ENCODE results near the gene RHOT1. TPM values are rescaled to one million over a fixed set of nuclear protein-coding genes. Genes with fewer than 3 reads are reported as not detected.
A peak's percentile ranks its signal among the peaks of the same experiment; 100 is the strongest.
"Not testable (repeated sequence)": the region's sequence is repeated elsewhere in the genome, so short reads cannot be mapped to it uniquely, and the experiment has no call there.

The RHOT1 gene
- total and polyA plus RNA-seq, 9 donors = 32.8 to 51.7 (median 39.1) TPM

GRCh38 chr17:32126746-32127145 is 15.6 kb upstream of the RHOT1 start:
- H3K4me3 ChIP-seq = peak overlapping the region; percentile 51
- H3K4me1 ChIP-seq (ENCODE audit: insufficient read depth) = peaks cover 4% of the 10 kb centered on the region
- no peaks in the 10 kb centered on the region for H3K27me3 ChIP-seq
- no peaks in the 10 kb centered on the region for H3K9me3 ChIP-seq
- H3K27ac ChIP-seq = peak overlapping the region in 1 of 2 donors; percentile 73
- WGBS, 3 donors = 94% methylated on average over 8 of the region's 8 CpGs
- H3K36me3 ChIP-seq = no peaks in the 10 kb centered on the region
- DNase-seq = no peak
- no peak for TF ChIP-seq POLR2A (IDR thresholded peaks at IDR 0.05)
- TF ChIP-seq, protein P1, sequence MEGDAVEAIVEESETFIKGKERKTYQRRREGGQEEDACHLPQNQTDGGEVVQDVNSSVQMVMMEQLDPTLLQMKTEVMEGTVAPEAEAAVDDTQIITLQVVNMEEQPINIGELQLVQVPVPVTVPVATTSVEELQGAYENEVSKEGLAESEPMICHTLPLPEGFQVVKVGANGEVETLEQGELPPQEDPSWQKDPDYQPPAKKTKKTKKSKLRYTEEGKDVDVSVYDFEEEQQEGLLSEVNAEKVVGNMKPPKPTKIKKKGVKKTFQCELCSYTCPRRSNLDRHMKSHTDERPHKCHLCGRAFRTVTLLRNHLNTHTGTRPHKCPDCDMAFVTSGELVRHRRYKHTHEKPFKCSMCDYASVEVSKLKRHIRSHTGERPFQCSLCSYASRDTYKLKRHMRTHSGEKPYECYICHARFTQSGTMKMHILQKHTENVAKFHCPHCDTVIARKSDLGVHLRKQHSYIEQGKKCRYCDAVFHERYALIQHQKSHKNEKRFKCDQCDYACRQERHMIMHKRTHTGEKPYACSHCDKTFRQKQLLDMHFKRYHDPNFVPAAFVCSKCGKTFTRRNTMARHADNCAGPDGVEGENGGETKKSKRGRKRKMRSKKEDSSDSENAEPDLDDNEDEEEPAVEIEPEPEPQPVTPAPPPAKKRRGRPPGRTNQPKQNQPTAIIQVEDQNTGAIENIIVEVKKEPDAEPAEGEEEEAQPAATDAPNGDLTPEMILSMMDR (IDR thresholded peaks at IDR 0.05) = no peak
- no peak for TF ChIP-seq EP300 (IDR thresholded peaks at IDR 0.05)
- intact Hi-C loops (cut with DNase I) = no loop called here

DNA sequence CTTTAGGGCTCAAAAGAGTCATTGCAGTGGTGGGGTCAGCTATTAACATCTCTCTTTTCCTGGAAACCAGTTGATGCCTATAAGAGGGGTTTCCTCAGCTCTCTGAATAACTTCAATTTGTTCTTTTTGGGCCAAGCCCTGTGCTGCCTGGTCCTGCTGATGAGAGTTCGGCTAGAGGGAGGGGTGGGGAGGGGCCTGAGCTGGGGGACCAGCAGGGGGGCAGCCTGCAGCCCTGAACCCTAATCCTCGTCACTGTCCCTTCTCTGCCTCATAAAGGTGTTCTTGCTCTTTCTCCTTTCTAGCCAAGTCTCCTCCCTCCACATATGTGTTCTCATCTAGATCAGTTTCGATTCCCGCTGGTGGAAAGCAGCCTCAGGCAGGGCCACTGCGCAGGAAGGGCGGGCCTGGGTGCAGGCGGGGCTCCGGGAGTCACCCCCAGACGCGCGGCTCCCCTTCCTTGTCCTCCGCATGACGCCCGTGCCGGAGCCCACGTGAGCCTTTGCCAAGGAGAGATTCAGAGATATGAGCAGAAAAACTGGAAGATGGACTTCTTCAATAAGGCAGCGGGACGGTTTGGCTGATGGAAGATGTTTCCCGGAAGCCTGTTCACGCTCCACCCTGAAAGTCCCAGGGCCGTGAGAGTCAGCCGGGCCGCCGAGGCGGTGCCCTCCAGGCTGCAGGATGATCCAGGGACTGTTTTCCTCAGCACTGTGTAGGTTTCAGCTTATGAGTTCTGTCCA is 15.0 kb upstream of the RHOT1 start:
- Histone ChIP-seq H3K27me3 (no peaks in the 10 kb centered on the region), H3K4me1 (ENCODE audit: insufficient read depth) (peaks cover 4% of the 10 kb centered on the region), H3K9me3 (no peaks in the 10 kb centered on the region), H3K4me3 (peak overlapping the region; percentile 51), H3K36me3 (no peaks in the 10 kb centered on the region), H3K27ac (peak overlapping the region; percentile 73 to 85)
- intact Hi-C loops (cut with DNase I) = no loop called here
- 0 to 1% (median 0%) methylated on average over 25 of the region's 25 CpGs for WGBS, 3 donors
- TF ChIP-seq EP300 (IDR thresholded peaks at IDR 0.05) (no peak), POLR2A (IDR thresholded peaks at IDR 0.05) (no peak)
- TF ChIP-seq, protein P1 (IDR thresholded peaks at IDR 0.05) = no peak
- DNase-seq = peak; percentile 72 to 82 (median 75)

- intact Hi-C loops (cut with DNase I); H3K27ac ChIP-seq; H3K36me3 ChIP-seq; H3K27me3 ChIP-seq; DNase-seq; H3K4me1 ChIP-seq (ENCODE audit: insufficient read depth); H3K9me3 ChIP-seq: not testable (repeated sequence)
- 54 to 63% (median 56%) methylated on average over 7 of the region's 7 CpGs for WGBS, 3 donors
- H3K4me3 ChIP-seq = peak overlapping the region; percentile 51
These were observed 13.8 kb upstream of the RHOT1 start for GRCh38 chr17:32128470-32128869.

GRCh38 chr17:32135497-32136117 is 6.7 kb upstream of the RHOT1 start:
- H3K36me3 ChIP-seq; H3K27ac ChIP-seq; H3K27me3 ChIP-seq; H3K4me3 ChIP-seq; intact Hi-C loops (cut with DNase I); H3K9me3 ChIP-seq; H3K4me1 ChIP-seq (ENCODE audit: insufficient read depth): not testable (repeated sequence)
- WGBS, 3 donors = 38 to 42% (median 41%) methylated on average over 13 to 14 of the region's 14 CpGs
- peak in 2 of 5 donors; percentile 34 to 49 for DNase-seq

GRCh38 chr17:32136856-32137255 is 5.4 kb upstream of the RHOT1 start:
- intact Hi-C loops (cut with DNase I) = no loop called here
- Histone ChIP-seq H3K4me1 (ENCODE audit: insufficient read depth) (no peaks in the 10 kb centered on the region), H3K4me3 (no peak overlapping the region), H3K36me3 (no peaks in the 10 kb centered on the region), H3K9me3 (no peaks in the 10 kb centered on the region), H3K27me3 (no peaks in the 10 kb centered on the region), H3K27ac (no peak overlapping the region)
- DNase-seq = no peak
- WGBS, 3 donors = 92 to 100% (median 98%) methylated on average over 1 of the region's 1 CpG
- TF ChIP-seq EP300 (IDR thresholded peaks at IDR 0.05) (no peak), POLR2A (IDR thresholded peaks at IDR 0.05) (no peak)
- TF ChIP-seq, protein P1 (IDR thresholded peaks at IDR 0.05) = no peak

GRCh38 chr17:32139504-32139903 is 2.8 kb upstream of the RHOT1 start:
- H3K9me3 ChIP-seq; H3K36me3 ChIP-seq; H3K4me1 ChIP-seq (ENCODE audit: insufficient read depth); H3K4me3 ChIP-seq; H3K27ac ChIP-seq; intact Hi-C loops (cut with DNase I); DNase-seq; H3K27me3 ChIP-seq: not testable (repeated sequence)
- WGBS, 3 donors = 84 to 88% (median 85%) methylated on average over 5 of the region's 5 CpGs

All from ovary (tissue), 9 donors.